SK-N-SH (cell line): ENCODE measurements around the gene PRR12.

Experiments
- CHD2 ChIP-seq: fragments of 150-350 bp; IDR thresholded peaks from 2 replicates; pipeline ENCODE4 v1.6.1; 2018; ENCODE audit warnings: low read length; ENCODE audit not compliant: partially characterized antibody
- CTCF ChIP-seq: fragments of 200-600 bp; sonication (generic); IDR thresholded peaks from 2 replicates; pipeline ENCODE4 v1.6.1; 2017; ENCODE audit warnings: antibody characterized with exemption, mild to moderate bottlenecking, moderate library complexity

GRCh38 chr19:49626226-49626625, 35.2 kb downstream of the PRR12 start:
- TF ChIP-seq CHD2: no peak
- TF ChIP-seq CTCF: no peak
